Measurements from ENCODE around the gene HSBP1.

The HSBP1 gene

DNA sequence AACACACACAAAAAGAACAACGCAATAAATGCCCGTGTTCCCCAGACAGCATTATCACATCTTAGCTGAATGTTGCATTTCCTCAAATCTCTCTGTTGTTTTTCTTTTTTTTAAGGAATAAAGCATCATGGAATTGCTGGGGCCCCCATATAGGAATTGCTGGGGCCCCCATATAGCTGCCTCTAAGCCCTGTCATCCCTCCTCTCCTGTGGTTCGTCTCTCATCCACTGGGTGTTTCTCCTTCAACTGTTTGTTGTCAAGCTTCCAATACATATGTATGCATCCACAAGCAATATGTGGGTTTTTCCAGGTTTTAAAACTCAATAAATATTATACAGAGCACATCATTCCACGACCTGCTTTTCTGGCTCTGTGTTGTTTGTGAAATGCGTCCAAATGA lies 43.2 kb downstream of the HSBP1 start:
- H3K4me3 ChIP-seq (ENCODE audit: low read depth, low read length): no peak overlapping the region
- TF ChIP-seq, protein P1, sequence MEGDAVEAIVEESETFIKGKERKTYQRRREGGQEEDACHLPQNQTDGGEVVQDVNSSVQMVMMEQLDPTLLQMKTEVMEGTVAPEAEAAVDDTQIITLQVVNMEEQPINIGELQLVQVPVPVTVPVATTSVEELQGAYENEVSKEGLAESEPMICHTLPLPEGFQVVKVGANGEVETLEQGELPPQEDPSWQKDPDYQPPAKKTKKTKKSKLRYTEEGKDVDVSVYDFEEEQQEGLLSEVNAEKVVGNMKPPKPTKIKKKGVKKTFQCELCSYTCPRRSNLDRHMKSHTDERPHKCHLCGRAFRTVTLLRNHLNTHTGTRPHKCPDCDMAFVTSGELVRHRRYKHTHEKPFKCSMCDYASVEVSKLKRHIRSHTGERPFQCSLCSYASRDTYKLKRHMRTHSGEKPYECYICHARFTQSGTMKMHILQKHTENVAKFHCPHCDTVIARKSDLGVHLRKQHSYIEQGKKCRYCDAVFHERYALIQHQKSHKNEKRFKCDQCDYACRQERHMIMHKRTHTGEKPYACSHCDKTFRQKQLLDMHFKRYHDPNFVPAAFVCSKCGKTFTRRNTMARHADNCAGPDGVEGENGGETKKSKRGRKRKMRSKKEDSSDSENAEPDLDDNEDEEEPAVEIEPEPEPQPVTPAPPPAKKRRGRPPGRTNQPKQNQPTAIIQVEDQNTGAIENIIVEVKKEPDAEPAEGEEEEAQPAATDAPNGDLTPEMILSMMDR (conservative IDR thresholded peaks at IDR 0.05; ENCODE audit: low read depth, low read length): no peak
- no peak for DNase-seq (ENCODE audit: low read depth)

DNA sequence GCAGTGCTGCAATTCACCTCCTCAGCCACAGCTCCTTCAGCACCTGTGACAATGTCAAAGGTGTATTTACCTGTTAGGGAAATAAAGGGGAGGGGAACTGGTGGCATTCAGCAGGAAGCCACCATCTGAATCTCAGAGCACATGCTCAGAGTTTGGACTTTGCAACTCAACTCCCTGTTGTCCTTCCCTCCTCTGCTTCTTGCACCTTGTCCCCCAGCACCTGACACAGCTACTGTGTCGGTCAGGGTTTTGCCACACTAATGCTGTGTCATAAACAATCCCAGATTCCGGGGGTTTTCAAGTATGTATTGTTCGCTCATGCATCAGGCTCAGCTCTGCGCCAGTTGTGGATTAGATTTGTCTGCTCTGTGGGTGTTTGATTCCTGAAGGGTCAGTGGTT lies 43.7 kb downstream of the HSBP1 start:
- DNase-seq (ENCODE audit: low read depth): no peak
- H3K4me3 ChIP-seq (ENCODE audit: low read depth, low read length): no peak overlapping the region
- TF ChIP-seq, protein P1 (conservative IDR thresholded peaks at IDR 0.05; ENCODE audit: low read depth, low read length): no peak

GRCh38 chr16:83852774-83853173 lies 45.0 kb downstream of the HSBP1 start:
- TF ChIP-seq, protein P1 (conservative IDR thresholded peaks at IDR 0.05; ENCODE audit: low read depth, low read length): no peak
- H3K4me3 ChIP-seq (ENCODE audit: low read depth, low read length): no peak overlapping the region
- DNase-seq (ENCODE audit: low read depth): no peak

DNA sequence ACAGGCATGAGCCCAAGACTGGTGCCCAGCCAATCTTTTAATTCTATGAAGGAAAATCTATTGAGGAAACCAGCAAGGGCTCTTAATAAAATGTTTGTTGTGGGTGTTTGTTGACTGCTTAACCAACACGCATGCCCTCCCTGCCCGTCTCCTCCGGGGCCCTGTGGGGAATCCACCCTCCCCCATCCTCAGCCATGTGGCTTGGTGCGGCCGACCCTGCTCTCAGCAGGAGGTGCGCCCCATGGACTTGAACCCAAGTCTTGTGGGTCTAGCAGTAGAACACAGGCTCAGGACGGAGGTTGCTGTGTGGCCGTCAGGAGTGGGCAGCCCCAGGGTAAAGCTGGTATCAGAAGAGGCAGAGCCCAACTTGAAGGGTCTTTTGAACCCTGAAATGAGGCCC lies 46.1 kb downstream of the HSBP1 start:
- TF ChIP-seq, protein P1 (conservative IDR thresholded peaks at IDR 0.05; ENCODE audit: low read depth, low read length): no peak
- DNase-seq (ENCODE audit: low read depth): no peak
- H3K4me3 ChIP-seq (ENCODE audit: low read depth, low read length): no peak overlapping the region

DNA sequence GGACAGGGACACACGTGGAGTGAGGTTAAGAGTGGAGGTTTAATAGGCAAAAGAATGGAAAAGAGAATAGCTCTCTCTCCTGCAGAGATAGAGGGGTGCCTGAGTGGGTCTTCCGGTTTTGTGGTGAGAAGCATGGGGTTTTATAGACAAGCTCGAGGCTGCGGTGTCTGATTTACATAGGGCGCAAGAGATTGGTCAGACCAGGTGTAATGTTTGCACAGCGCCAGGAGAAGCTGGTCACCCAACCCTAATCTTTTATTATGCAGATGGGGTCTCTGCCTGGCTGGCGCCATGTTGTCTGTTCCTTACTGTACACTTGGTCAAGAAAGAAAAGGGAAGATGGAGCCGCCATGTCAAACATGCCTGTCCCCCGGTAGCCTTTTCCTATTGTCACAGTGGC lies 46.6 kb downstream of the HSBP1 start:
- TF ChIP-seq, protein P1 (conservative IDR thresholded peaks at IDR 0.05; ENCODE audit: low read depth, low read length): no peak
- no peak for DNase-seq (ENCODE audit: low read depth)

GRCh38 chr16:83856792-83857191 lies 49.0 kb downstream of the HSBP1 start:
- no peak overlapping the region for H3K4me3 ChIP-seq (ENCODE audit: low read depth, low read length)
- no peak for DNase-seq (ENCODE audit: low read depth)
- TF ChIP-seq, protein P1 (conservative IDR thresholded peaks at IDR 0.05; ENCODE audit: low read depth, low read length): no peak

More for the DNA sequence above, 46.6 kb downstream of the HSBP1 start:
- no peak overlapping the region for H3K4me3 ChIP-seq (ENCODE audit: low read depth, low read length)

DNA sequence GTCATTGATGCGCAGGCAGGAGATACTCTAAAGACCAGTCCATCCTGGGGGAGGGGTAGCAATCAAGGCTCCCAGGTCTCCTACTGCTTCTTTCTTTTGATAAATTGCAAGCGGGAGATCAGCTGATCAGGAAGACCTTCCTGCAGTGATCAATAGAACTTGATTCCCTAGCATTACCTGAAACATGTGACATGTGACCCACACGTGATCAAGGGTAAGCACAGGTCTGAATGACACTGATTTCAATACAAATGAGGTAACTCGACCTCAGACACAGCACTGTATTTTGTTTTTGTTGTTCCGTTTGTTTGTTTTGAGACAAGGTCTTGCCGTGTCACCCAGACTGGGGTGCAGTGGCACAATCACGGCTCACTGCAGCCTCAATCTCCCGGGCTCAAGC lies 51.5 kb downstream of the HSBP1 start:
- no peak for DNase-seq (ENCODE audit: low read depth)
- TF ChIP-seq, protein P1 (conservative IDR thresholded peaks at IDR 0.05; ENCODE audit: low read depth, low read length): no peak
- no peak overlapping the region for H3K4me3 ChIP-seq (ENCODE audit: low read depth, low read length)

Data from choroid plexus epithelial cell (primary cell).